Measurements from ENCODE around the gene PIGU. TPM values are rescaled to one million over a fixed set of nuclear protein-coding genes. Genes with fewer than 3 reads are reported as not detected.

Gene PIGU
- total RNA-seq, 1 donor from 2014 or later = 41.5 TPM

GRCh38 chr20:34546751-34547181 lies 130.1 kb downstream of the PIGU start:
- Histone ChIP-seq H3K4me3 (no peak overlapping the region), H3K36me3 (peaks cover 0 to 9% of the 10 kb centered on the region in 2 donors), H3K4me1 (no peaks in the 10 kb centered on the region), H3K27ac (no peak overlapping the region), H3K27me3 (no peaks in the 10 kb centered on the region), H3K9me3 (no peaks in the 10 kb centered on the region)
- intact Hi-C loops (cut with DNase I) = no loop called here
- TF ChIP-seq CTCF (IDR thresholded peaks at IDR 0.05) = no peak
- DNase-seq (ENCODE audit: low spot score in 2 of 2) = no peak

GRCh38 chr20:34544109-34544796 lies 132.6 kb downstream of the PIGU start:
- DNase-seq (ENCODE audit: low spot score in 2 of 2) = no peak
- no peaks in the 10 kb centered on the region for H3K9me3 ChIP-seq
- intact Hi-C loops (cut with DNase I) = no loop called here
- no peak overlapping the region for H3K27ac ChIP-seq
- no peak overlapping the region for H3K4me3 ChIP-seq
- H3K36me3 ChIP-seq = peaks cover 24 to 33% of the 10 kb centered on the region in 2 donors
- no peaks in the 10 kb centered on the region for H3K27me3 ChIP-seq
- no peaks in the 10 kb centered on the region for H3K4me1 ChIP-seq
- no peak for TF ChIP-seq CTCF (IDR thresholded peaks at IDR 0.05)

- H3K9me3 ChIP-seq = no peaks in the 10 kb centered on the region
- H3K27ac ChIP-seq = no peak overlapping the region
- no peak for DNase-seq (ENCODE audit: low spot score in 2 of 2)
- H3K36me3 ChIP-seq = peaks cover 28 to 37% of the 10 kb centered on the region in 2 donors
- no peak for TF ChIP-seq CTCF (IDR thresholded peaks at IDR 0.05)
- no peak overlapping the region for H3K4me3 ChIP-seq
- no peaks in the 10 kb centered on the region for H3K27me3 ChIP-seq
- intact Hi-C loops (cut with DNase I) = no loop called here
- no peaks in the 10 kb centered on the region for H3K4me1 ChIP-seq
These were observed 133.3 kb downstream of the PIGU start for GRCh38 chr20:34543463-34544056.

GRCh38 chr20:34542439-34542838 lies 134.5 kb downstream of the PIGU start:
- no peak for TF ChIP-seq CTCF (IDR thresholded peaks at IDR 0.05)
- Histone ChIP-seq H3K27ac (no peak overlapping the region), H3K27me3 (no peaks in the 10 kb centered on the region), H3K9me3 (no peaks in the 10 kb centered on the region), H3K4me1 (no peaks in the 10 kb centered on the region), H3K36me3 (peaks cover 34 to 41% of the 10 kb centered on the region in 2 donors), H3K4me3 (no peak overlapping the region)
- intact Hi-C loops (cut with DNase I) = no loop called here
- no peak for DNase-seq (ENCODE audit: low spot score in 2 of 2)

- H3K4me1 ChIP-seq = no peaks in the 10 kb centered on the region
- no peak overlapping the region for H3K27ac ChIP-seq
- no peak for TF ChIP-seq CTCF (IDR thresholded peaks at IDR 0.05)
- DNase-seq (ENCODE audit: low spot score in 2 of 2) = no peak
- intact Hi-C loops (cut with DNase I) = no loop called here
- H3K36me3 ChIP-seq = peaks cover 39 to 46% of the 10 kb centered on the region in 2 donors
- no peaks in the 10 kb centered on the region for H3K27me3 ChIP-seq
- H3K4me3 ChIP-seq = no peak overlapping the region
- H3K9me3 ChIP-seq = no peaks in the 10 kb centered on the region
These were observed 135.0 kb downstream of the PIGU start for GRCh38 chr20:34541917-34542316.
